ENCODE data around the gene HYAL1.
"Not testable (repeated sequence)": the region's sequence is repeated elsewhere in the genome, so short reads cannot be mapped to it uniquely, and the experiment has no call there.

Gene HYAL1

GRCh38 chr3:50270422-50271224 is 32.8 kb downstream of the HYAL1 start:
- FAIRE-seq = no peak

GRCh38 chr3:50269977-50270413 is 33.4 kb downstream of the HYAL1 start:
- FAIRE-seq = no peak

GRCh38 chr3:50269460-50269859 is 33.9 kb downstream of the HYAL1 start:
- no peak for FAIRE-seq

- FAIRE-seq = no peak
These were observed 34.5 kb downstream of the HYAL1 start, which contains the start of gene SEMA3B for GRCh38 chr3:50268703-50269451. Gene SEMA3B (plus strand): TSS chr3:50269147. CDS start chr3:50269241, 94 bp downstream.

- no peak for FAIRE-seq
These were observed 35.1 kb downstream of the HYAL1 start for GRCh38 chr3:50268276-50268675.

GRCh38 chr3:50267280-50267913 is 36.0 kb downstream of the HYAL1 start:
- no peak for FAIRE-seq

GRCh38 chr3:50266836-50267235 is 36.5 kb downstream of the HYAL1 start:
- no peak for FAIRE-seq

GRCh38 chr3:50266017-50266416 is 37.4 kb downstream of the HYAL1 start:
- FAIRE-seq = no peak

GRCh38 chr3:50265571-50265970 is 37.8 kb downstream of the HYAL1 start:
- no peak for FAIRE-seq

- FAIRE-seq = no peak
These were observed 38.3 kb downstream of the HYAL1 start for GRCh38 chr3:50264964-50265485.

GRCh38 chr3:50264383-50264963 is 38.9 kb downstream of the HYAL1 start:
- no peak for FAIRE-seq

GRCh38 chr3:50263478-50264382 is 39.6 kb downstream of the HYAL1 start:
- no peak for FAIRE-seq

GRCh38 chr3:50262778-50263177 is 40.6 kb downstream of the HYAL1 start:
- FAIRE-seq = no peak

GRCh38 chr3:50262200-50262599 is 41.2 kb downstream of the HYAL1 start:
- FAIRE-seq = not testable (repeated sequence)

- no peak for FAIRE-seq
These were observed 41.9 kb downstream of the HYAL1 start for GRCh38 chr3:50261505-50261904.

GRCh38 chr3:50260942-50261441 is 42.4 kb downstream of the HYAL1 start:
- no peak for FAIRE-seq

GRCh38 chr3:50260027-50260941 is 43.1 kb downstream of the HYAL1 start:
- FAIRE-seq = no peak

GRCh38 chr3:50259432-50260026 is 43.8 kb downstream of the HYAL1 start:
- FAIRE-seq = no peak

GRCh38 chr3:50258979-50259378 is 44.4 kb downstream of the HYAL1 start:
- no peak for FAIRE-seq
